ENCODE measurements around the gene PBX2.
"Not testable (repeated sequence)": the region's sequence is repeated elsewhere in the genome, so short reads cannot be mapped to it uniquely, and the experiment has no call there.

The PBX2 gene

DNA sequence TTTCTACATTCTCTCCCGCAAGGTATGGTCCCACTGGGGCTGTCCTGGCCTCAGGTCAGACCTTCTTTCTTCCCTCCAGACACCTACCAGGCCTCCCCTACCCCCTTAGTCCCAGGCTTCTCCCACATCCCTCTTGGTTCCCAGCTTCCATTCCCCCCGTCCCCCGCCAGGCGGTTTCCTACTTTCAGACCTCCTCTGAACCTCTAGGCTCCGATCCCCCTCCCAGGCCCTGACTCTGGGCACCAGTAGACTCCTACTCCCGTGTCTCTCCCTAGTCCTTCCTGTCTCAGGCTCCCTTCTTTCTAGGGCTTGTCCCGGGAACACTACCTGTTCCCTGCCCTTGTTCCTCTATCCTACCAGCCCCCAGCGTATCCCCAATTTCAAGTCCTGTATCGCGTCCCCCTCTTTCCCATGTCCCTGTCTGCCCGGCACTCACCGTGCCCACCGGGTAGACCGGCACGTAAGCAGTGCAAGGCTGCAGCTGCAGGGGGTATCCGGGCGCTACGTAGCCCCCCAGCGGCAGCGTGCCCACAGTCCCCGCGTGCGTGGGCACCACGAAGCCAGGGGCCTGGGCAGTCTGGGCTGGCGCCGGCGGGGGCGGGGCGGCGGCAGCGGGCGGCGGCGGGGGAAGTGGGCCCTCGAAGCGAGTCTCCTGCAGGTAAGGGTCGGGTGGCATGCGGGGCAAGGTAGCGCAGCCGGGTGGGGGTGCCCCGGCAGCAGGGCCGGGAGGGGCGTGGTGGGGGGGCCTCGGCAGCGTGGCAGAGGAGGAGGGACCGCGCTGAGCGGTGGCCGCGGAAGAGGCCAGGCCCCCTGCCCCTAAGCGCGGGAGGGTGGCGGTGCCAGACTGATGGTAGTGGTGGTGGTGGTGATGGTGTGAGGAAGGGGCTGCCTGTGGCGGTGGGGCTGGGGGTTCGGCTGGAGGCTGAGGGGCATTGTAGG is 39.8 kb downstream of the PBX2 start:
- no peak for DNase-seq (ENCODE audit: low read depth in 3 of 3)

DNA sequence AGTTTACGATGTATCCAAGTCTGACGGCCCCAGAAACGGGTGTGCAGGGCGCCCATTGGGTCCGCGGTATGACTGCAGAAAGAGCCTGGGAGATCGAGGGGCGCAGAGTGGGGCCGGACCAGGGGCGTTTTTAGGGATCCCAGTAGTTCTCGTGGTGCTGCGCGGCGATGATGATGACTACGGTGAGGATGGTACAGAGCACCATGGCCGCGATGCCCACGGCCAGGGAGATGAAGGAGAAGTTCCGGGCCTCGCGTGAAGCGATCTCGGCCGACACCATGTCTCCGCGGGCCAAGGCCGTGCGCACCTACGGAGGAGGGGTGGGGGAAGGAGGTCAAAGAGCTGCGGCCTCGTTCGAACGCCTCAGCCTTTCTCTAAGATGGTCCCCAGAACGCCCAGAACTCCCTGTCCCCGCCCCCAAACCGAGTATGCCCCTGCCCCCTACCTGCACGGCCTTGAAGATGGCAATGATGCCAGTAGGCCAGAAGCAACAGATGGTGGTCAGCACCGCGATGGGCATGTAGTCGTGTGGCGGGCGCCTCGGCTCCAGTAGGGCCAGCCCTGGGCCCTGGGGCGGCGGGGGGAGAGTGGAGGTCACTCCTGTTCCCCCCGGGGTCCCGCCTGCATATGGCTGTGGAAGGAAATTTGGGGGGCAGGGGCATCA is 40.8 kb downstream of the PBX2 start:
- no peak for DNase-seq (ENCODE audit: low read depth in 3 of 3)

DNA sequence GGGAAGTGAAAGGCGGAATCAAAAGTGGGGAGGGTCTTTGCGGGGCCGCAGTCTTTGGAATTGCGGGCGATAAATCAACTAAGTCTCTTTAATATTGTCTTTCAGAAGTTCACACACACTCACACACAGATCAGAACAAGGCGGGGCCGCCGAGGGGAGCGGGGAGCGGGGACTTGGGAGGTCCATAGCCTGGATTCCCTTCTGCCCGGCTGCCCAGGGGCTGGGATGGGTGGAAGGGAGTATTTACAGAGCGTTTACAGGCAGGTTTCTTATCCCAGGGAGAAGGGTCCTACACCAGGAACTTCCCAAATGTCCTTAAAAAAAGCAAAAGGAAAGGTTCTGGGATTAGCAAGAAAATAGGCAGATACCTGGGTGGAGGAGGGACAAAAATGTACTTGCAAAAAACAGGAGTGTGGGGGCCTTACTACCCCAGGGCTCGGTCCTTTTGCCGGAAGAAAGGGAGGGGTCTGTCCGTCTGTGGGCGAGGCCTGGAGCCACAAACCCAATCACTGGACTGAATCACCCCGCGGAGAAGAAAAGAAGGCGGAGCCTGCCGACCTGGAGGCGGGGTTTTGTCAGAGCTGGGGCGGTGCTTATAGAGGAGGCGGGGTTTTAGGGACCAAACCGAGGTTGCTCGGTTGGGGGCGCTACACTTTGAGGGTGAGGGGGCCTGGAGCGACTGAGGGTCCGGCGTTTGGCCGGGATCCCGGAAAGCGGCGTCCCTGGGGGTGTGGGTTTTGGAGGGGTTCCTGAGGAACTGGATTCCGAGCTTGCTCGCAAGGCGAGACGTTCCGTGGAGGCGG is 41.5 kb downstream of the PBX2 start:
- DNase-seq (ENCODE audit: low read depth in 3 of 3) = peak; percentile 34 to 60 (median 46)

DNA sequence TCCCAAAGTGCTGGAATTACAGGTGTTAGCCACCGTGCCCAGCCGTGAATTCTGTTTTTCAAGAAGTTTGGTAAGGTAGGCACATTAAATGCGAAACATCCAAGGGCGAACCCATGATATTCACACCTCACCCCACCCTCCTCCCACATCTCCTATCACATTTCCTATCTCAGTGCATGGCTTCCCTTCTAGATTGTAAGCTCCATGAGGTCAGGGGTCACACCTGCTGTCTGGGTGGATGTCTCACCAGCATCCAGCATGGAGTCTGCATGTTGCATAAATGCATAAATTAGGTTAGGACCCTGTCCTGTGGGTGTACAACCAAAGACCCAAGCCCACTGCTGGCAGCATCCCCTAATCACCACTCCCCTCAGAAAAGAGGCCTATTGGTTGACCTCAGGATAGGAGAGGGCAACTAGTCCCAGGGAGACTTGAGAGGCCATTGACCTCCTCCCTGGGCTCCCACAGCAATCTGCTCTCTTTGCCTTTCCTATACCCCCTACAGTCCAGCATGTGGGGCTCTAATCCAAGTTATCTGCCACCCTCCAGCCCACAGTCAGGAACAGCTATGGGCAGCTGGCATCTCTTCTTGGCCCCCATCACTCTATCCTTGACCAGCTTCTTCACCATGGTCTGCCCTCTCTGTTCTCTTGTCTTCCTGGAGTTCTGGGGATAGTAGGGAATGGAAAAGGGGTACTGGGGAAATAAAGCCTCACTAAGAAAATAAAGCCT is 42.4 kb downstream of the PBX2 start:
- DNase-seq (ENCODE audit: low read depth in 3 of 3) = no peak

DNA sequence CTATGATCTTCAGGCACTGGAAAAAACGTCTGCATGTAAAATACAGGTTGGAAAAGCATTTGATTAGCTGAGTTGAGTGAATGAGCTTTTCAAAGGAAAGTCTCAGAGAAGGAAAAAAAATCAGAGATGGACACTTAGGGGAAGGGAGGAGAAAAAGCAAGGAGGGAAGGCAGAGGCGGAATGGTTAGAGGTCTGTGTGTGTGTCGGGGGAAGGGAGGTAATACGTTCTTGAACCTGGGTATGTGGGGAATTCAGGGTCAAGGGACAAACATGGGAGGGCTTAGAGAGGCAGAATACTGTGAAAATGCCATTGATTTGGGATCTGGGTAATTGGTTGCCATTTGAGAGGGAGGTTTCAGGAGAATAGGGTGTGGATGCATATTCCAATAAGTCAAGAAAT is 43.3 kb downstream of the PBX2 start:
- DNase-seq (ENCODE audit: low read depth in 3 of 3) = no peak

DNA sequence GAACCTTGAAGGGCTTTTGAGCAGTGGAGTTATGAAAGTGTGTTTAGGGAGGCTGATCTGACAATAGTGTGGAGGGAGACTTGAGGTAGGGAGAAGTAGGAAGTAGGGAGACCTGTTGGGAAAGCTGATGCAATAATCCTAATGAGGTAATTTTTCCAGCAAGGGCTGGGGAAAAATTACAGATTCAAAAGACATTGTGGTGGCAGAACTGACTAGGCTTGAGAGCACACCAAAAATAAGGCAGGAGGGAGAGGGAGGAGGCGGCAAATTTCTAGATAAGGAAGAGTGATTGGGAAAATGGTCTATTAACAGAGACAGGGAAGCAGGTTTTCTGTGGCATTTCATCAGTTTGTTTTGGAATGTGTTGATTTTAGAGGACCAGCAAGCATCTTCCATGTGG is 43.7 kb downstream of the PBX2 start:
- no peak for DNase-seq (ENCODE audit: low read depth in 3 of 3)

DNA sequence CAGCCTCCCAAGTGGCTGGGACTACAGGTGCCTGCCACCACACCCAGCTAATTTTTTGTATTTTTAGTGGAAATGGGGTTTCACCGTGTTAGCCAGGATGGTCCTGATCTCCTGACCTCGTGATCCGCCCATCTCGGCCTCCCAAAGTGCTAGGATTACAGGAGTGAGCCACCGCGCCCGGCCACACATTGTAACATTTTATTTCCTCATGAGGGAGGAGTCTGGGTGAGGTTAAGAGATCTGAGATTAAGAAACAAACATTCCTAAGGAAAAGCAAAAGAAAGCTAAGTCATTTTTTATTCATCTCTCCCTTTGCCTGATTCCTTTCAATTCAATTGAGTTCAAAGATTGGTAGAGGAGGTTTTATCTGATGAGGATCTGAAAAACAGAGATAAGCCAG is 45.8 kb downstream of the PBX2 start:
- not testable (repeated sequence) for DNase-seq (ENCODE audit: low read depth in 3 of 3)

DNA sequence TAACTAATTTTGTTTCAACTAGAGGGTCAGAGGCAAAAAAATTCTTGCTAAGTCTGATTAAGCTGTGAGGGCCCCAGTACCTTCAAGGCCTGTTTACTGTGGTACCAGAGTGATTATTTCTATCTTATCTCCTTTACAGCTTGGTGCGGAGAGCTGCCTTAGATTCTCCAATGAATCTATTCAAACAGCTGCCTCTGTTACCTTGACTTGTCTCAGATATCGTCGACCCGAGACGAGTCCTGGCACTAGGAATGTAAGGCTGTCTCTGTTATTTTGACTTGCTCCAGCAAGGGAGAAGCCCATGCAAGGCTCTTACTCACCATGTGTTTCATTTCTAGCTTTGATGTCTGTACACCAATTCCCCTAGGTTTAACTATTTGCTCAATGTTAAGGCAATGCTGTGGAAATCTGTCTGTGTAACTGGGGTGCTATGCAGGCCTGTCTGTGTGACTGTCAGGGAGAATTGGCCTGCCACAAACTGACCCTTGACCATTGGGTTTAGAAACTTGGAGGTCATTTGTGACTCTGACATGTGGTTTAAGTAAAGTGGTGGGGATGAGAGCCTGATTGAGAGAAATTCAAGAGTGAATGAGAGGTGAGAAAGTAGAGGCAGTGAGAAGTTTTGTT is 49.5 kb downstream of the PBX2 start:
- DNase-seq (ENCODE audit: low read depth in 3 of 3) = no peak

DNA sequence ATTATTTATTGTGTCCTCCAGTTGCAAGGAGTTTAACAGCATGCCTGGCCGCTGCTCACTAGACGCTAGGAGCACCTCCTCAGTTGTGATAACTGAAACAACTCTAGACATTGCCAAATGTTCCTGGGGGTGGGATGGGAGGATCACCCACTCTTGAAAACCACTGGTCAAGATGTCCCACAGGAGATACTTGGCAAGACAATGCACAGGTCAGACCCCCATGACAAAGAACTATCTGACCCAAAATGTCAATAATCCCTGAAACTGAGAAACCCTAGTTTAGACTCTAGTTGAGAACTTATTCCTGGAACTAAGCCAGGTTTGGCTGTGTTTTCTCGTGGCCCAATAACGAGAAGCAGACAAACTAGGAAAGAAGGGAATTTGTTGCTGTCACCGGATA is 50.4 kb downstream of the PBX2 start:
- no peak for DNase-seq (ENCODE audit: low read depth in 3 of 3)

DNA sequence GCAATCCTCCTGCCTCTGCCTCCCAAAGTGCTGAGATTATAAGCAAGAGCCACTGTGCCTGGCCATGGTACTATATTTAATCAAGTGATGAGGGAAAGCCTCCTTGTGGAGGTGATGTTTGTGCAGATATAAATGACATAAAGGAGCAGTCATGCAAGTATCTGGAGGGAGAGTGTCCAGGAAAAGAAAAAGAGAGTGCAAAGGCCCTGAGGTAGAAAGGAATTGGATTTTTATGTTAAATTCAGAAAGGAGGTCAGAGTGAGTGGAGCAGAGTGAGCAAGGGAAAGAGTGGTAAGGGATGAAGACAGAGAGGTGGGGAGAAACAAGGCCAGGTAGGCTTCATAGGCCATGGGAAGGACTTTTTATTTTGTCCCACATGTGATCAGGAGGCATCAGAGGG is 52.5 kb downstream of the PBX2 start:
- DNase-seq (ENCODE audit: low read depth in 3 of 3) = no peak
